ENCODE data around the gene GNG14.
"Not testable (repeated sequence)": the region's sequence is repeated elsewhere in the genome, so short reads cannot be mapped to it uniquely, and the experiment has no call there.

The GNG14 gene

GRCh38 chr19:12696366-12697335, 8.9 kb downstream of the GNG14 start, which contains the start of gene FBXW9:
TSS of gene FBXW9 (minus strand) at chr19:12696631. CDS start at chr19:12696581, 50 bp downstream.
- DNase-seq, result peak; percentile 98 to 99

GRCh38 chr19:12697425-12697824, 9.6 kb downstream of the GNG14 start:
- not testable (repeated sequence) for DNase-seq

GRCh38 chr19:12698138-12698537, 10.3 kb downstream of the GNG14 start:
- no peak for DNase-seq

GRCh38 chr19:12701596-12702282, 13.9 kb downstream of the GNG14 start:
- DNase-seq, result no peak

GRCh38 chr19:12703046-12703445, 15.2 kb downstream of the GNG14 start:
- DNase-seq, result peak; percentile 56 to 59

- DNase-seq, result no peak
These were observed 17.4 kb downstream of the GNG14 start for GRCh38 chr19:12705169-12705568.

- no peak for DNase-seq
These were observed 18.0 kb downstream of the GNG14 start for GRCh38 chr19:12705654-12706331.

- no peak for DNase-seq
These were observed 18.5 kb downstream of the GNG14 start for GRCh38 chr19:12706332-12706718.

- no peak for DNase-seq
These were observed 20.8 kb downstream of the GNG14 start for GRCh38 chr19:12708641-12709040.

- no peak for DNase-seq
These were observed 23.4 kb downstream of the GNG14 start for GRCh38 chr19:12711187-12711586.

- DNase-seq, result peak in 1 of 2 experiments; percentile 47
These were observed 24.3 kb downstream of the GNG14 start for GRCh38 chr19:12712077-12712476.

- not testable (repeated sequence) for DNase-seq
These were observed 25.5 kb downstream of the GNG14 start for GRCh38 chr19:12713304-12713703.

GRCh38 chr19:12715102-12715501, 27.3 kb downstream of the GNG14 start:
- no peak for DNase-seq

- no peak for DNase-seq
These were observed 28.1 kb downstream of the GNG14 start for GRCh38 chr19:12715929-12716328.

GRCh38 chr19:12720296-12720695, 32.5 kb downstream of the GNG14 start:
- no peak for DNase-seq

GRCh38 chr19:12720851-12721655, 33.3 kb downstream of the GNG14 start:
- peak in 1 of 2 experiments; percentile 43 for DNase-seq

GRCh38 chr19:12721656-12722565, 34.1 kb downstream of the GNG14 start:
- DNase-seq, result peak; percentile 61 to 71

GRCh38 chr19:12722566-12723380, 35.0 kb downstream of the GNG14 start:
- DNase-seq, result peak; percentile 93 to 94

GRCh38 chr19:12723381-12723640, 35.5 kb downstream of the GNG14 start:
- peak in 1 of 2 experiments; percentile 56 for DNase-seq

GRCh38 chr19:12723641-12724426, 36.0 kb downstream of the GNG14 start, which contains the start of gene TNPO2:
TSS of gene TNPO2 (minus strand) at chr19:12723932. CDS start at chr19:12720977, 2,955 bp downstream.
- peak; percentile 84 for DNase-seq

Measured in activated T-cell treated with anti-CD3 and anti-CD28 coated beads, Interleukin-2, amount 50 U/mL, for 48 hours (primary cell).